Inferior parietal cortex (tissue), 1 donor: ENCODE measurements around the gene ST7.

Experiments used
- DNase-seq: peaks from one replicate; pipeline ENCODE4 v3.0.0-alpha.2; 2016; ENCODE audit errors: extremely low spot score

Gene ST7

DNA sequence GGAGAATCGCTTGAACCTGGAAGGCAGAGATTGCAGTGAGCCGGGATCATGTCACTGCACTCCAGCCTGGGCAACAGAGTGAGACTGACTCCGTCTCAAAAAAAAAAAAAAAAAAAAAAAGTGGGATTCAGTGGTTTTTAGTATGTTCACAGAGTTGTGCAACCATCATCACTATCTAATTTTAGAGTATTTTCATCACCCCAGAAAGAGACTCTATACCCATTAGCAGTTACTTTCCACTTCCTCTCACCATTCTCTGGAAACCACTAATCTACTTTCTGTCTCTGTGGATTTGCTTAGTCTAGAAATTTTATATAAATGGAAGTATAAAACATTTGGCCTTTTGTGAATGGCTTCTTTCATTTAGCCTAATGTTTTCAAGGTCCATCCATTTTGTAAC is 113.4 kb downstream of the ST7 start:
- DNase-seq: no peak

- no peak for DNase-seq
Observed at GRCh38 chr7:117067340-117067739, 114.0 kb downstream of the ST7 start.

GRCh38 chr7:117068511-117069145 is 115.3 kb downstream of the ST7 start:
- DNase-seq: no peak

GRCh38 chr7:117069379-117069778 is 116.1 kb downstream of the ST7 start:
- DNase-seq: no peak

DNA sequence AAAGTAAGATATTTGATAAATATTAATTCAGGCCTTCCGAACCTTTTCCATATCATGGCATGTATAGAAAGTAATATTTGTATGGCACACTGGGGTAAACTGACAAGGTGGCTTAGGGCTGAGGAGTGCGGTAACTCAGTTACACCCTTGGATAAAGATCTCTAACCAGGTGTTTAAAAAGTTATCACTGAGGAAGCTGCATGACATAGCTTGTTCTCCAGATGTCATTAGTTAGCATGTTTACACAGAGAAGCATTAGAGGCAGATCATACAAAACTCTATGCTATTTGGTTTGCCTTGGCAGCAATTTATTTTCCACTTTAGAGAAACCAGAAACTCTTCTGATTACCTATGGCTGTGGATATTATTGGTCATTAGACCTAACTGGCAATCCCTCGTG is 118.2 kb downstream of the ST7 start:
- DNase-seq: no peak

DNA sequence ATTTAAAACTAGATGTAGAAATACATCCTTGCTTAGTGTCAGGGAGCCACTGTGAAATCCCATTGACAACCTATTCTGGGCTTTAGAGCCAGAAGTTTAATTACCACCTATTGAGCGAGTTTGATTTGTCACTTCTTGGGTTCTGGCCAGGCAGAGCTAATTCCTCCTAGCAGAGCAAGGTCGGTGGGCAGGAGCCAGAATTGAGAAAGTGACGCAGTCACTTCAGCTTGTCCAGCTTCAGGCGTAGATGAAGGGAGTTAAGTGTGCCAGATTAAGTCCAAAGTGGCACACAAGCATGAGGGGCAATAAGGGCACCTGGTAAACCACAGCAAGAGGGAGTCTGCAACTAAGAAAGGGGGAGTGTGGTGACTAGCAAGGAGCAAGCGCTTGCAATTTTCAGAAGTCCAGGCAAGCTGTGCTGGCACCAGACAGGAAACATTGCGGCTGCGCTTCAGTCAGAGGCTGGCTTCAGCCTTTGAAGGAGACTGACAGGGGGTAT is 119.4 kb downstream of the ST7 start:
- DNase-seq: peak; percentile 52

DNA sequence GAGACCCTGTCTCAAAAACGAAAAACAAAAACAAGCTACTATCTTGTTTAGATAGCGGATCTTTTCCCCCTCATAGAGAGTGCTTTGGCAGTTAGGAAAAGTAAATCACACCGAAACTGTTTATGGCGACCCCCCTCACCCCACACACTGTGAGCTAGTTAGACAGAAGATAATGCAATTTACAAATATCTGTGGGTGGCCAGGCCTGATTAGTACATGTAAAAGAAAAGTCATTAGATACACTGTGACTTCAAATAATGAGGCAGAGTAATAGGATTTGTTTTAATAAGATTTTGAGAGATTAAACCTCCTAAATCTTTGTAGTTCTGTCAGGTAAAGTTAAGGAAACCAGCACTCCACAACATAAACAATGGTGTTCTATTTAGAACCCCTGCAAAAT is 121.1 kb downstream of the ST7 start:
- no peak for DNase-seq

DNA sequence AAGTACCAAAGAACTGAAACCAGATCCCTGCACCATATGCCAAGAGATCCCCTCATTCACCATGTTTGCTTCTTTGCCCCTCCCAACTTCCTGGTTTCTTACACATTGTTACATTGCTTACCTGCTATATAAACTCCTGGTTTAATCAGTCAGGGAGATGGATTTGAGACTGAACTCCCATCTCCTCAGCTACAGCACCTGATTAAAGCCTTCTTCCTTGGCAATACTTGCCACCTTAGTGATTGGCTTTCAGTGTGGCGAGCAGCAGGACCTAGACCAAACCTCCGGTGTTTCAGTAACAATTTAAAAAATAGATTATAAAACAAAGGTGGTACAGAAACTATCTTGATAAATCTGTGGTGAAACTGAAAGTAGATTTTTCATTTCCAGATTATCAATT is 122.6 kb downstream of the ST7 start:
- DNase-seq: no peak

- DNase-seq: no peak
Observed at GRCh38 chr7:117076426-117076943, 123.2 kb downstream of the ST7 start.

- DNase-seq: no peak
Observed at GRCh38 chr7:117077658-117078057, 124.4 kb downstream of the ST7 start.

GRCh38 chr7:117082647-117083046 is 129.3 kb downstream of the ST7 start:
- no peak for DNase-seq

DNA sequence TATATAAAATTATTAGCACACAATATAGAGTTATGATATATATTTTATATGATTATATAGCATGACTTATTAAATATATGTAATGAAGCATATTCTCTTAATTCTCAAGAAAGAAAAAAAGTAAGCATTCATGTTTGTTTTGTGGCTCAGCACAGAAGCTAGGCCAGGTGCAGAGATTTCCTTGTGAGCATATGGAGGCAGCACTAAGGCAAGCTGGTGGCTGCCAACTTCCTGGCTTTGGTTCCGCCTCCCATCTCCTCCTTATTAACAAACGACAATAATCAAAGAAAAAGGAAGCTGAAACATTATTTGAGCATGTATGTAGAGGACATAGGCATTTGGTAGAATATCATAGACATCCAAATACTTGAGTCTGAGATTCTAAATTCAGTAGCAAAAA is 130.3 kb downstream of the ST7 start:
- no peak for DNase-seq

DNA sequence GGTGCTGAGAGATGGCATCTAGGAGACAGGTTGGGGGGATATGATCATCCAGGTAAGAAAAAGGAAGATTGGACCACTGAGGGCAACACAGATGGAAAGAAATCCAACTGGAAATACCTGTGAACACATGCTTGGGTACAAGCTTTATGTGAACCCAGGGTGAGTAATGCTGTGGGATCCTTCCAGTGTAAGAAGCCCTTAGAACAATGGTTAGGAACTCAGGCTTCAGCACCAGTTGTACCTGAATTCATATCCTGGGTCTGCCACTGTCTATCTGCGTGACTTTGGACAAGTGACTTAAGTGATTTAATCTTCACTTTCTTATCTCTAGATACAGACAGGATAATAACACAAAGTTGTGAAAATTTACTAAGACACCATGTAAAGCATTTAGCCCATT is 131.0 kb downstream of the ST7 start:
- no peak for DNase-seq

DNA sequence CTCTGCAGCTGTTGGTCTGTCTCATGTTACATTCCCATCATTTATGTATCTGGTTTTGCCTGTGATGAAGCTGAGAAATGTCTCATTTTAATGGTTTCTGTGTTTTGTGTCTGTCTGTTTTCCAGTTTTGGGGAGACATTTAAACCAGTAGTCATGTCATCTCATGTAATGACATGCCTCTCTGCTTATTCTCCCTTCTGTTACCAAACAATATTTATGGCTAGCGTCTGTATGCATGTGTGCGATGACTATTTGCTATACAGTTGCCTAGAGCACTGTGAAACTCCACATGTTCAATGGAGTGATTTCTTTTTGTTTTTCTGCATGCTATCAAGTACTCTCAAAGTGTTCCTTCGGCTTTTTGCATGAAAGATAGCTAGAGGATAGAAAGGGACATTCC is 132.0 kb downstream of the ST7 start:
- no peak for DNase-seq

DNA sequence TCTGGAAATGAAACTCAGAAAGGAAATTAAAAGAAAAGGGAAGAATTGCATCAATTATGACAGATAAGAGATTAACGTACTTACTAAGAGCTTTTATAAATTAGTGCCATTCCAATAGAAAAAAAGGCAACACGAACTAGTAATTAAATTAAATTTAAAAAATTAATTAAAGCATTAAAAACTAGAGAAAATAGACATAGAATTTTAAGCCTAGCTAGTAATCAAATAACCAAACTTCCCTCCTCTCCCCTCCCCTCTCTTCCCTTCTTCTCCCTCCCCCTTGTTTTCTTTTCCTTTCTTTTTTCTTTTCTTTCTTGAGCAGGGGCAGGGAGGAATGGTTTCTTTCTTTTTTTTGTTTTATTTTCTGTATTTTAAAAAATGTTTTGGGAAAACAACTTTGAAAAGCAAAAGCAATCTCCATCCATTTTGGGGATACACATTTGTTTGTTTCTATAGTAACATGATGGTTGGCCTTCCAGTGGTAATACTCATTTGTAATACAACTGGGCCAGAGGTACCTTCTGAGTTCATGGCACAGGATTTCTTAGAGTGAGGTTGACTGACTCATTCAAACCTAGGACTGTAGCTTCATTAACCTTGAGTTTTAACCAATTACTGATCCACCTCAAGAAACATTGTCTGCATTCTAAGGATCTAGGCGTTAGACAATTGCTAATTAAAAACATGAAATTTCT is 132.6 kb downstream of the ST7 start:
- DNase-seq: no peak

GRCh38 chr7:117086788-117087187 is 133.5 kb downstream of the ST7 start:
- no peak for DNase-seq

DNA sequence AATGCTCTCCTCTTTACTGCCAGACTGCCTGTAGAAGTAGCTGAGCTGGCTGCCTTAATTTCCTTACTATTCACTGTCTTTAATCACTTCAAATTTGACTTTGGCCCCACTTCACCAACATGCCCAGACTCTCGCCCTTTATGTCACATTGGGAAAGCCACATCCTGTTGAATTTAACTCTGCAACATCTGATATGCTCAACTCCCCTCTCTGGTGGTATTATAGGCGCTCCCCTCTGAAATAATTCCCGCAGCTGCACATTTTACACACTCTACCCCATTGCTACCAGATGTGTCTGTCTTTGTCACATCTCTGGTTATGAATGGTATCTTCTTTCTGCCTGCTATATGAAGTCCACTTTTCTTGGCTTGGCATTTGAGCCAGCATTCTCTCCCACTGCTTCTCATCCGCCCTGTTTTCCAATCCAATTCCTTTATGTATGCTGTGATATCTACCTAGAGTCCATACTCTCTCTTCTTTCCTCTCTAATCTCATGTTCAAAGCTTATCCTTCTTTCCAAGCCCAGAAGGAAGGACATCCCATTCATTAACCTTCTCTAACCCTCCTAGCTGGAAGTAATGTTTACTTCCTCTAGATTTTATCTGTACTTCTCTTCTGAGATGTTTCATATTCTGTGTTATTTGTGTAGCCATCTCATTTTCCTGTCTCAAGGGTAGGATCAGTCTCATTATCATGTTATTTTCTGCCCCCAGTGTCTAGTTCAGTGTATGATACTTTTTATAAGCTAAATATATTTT is 134.5 kb downstream of the ST7 start:
- DNase-seq: no peak

DNA sequence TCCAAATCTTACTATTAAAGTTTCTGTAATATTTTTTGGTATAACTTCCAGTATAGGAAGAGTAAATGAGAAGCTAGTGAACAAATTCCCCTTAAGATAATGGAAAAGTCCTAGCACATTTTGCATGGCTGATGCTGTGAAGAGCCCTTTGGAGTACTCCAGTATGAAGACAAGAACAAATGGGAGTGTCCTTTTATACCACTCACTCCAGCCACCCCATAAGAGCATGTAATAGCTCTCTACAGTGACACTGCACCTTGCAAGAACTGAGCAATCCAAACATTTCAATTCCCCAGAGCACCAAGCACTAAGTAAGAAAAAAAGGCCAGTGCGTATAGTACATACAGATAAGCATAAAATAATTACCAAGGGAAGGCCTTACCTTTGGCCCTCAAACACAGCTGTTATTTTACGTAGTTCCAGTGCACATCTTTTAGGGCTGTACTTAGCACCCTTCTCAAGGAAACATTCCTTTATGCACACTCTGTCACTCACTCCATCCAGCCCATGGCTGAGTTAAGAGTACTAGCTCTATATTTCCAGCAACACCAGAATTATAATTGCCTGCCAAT is 135.4 kb downstream of the ST7 start:
- DNase-seq: no peak

DNA sequence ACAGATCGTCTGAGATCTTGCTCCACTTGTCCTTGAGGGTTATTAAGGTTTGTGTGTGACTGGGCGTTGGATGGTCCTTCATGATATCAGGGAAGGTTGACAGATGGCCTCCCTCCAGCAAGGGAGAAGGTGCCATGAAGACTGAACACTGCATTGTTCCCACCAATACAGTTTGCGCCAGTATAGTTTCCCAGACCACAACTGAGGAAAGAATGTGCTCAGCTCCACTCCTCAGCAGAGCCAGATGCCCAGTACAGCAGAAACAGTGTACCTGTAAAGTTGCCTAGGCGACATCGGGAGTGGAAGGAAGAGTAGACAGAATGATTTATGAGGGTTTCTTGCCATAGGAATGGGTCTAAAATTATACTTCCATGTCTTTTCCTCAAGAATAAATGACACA is 137.5 kb downstream of the ST7 start:
- no peak for DNase-seq

DNA sequence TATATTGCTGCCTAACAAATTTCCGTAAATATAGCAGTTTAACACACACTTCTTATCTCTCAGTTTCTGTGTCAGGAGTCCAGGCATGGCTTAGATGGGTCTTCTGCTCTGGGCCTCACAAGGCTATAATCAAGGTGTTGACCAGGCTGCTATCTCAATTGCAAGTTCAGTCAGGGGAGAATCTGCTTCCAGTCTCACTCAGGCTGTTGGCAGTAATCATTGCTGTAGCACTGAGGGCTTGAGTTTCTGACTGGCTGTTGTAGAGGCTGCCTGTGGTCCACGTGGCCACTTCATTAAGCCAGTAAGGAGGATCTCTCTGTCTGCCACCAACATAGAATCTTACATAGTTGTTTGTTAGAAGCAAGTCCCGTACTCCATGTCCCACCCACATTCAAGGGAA is 138.4 kb downstream of the ST7 start:
- DNase-seq: no peak

GRCh38 chr7:117092785-117093184 is 139.5 kb downstream of the ST7 start:
- no peak for DNase-seq

- no peak for DNase-seq
Observed at GRCh38 chr7:117094457-117094856, 141.2 kb downstream of the ST7 start.
